KG1 (cell line): Measurements from ENCODE around the gene GRAMD2B.
"Not testable (repeated sequence)": the region's sequence is repeated elsewhere in the genome, so short reads cannot be mapped to it uniquely, and the experiment has no call there.

ENCODE experiments used
- DNase-seq: peaks from one replicate; lab custom pipeline; 2025; lab: John Stamatoyannopoulos, UW

Gene GRAMD2B

GRCh38 chr5:126410623-126411022 is 12.6 kb upstream of the GRAMD2B start:
- no peak for DNase-seq

- DNase-seq = no peak
Observed at GRCh38 chr5:126413856-126414255, 9.4 kb upstream of the GRAMD2B start.

GRCh38 chr5:126414874-126415502 is 8.2 kb upstream of the GRAMD2B start:
- DNase-seq = no peak

- no peak for DNase-seq
Observed at GRCh38 chr5:126415789-126416188, 7.4 kb upstream of the GRAMD2B start.

GRCh38 chr5:126416266-126416925 is 6.8 kb upstream of the GRAMD2B start:
- no peak for DNase-seq

- DNase-seq = no peak
Observed at GRCh38 chr5:126417178-126417577, 6.0 kb upstream of the GRAMD2B start.

- no peak for DNase-seq
Observed at GRCh38 chr5:126419102-126419501, 4.1 kb upstream of the GRAMD2B start.

GRCh38 chr5:126428421-126428820 is 5.2 kb downstream of the GRAMD2B start:
- DNase-seq = no peak

GRCh38 chr5:126430631-126431030 is 7.4 kb downstream of the GRAMD2B start:
- DNase-seq = no peak

GRCh38 chr5:126433701-126434100 is 10.5 kb downstream of the GRAMD2B start:
- no peak for DNase-seq

- no peak for DNase-seq
Observed at GRCh38 chr5:126435261-126435660, 12.1 kb downstream of the GRAMD2B start.

GRCh38 chr5:126435714-126436113 is 12.5 kb downstream of the GRAMD2B start:
- no peak for DNase-seq

- no peak for DNase-seq
Observed at GRCh38 chr5:126437721-126438120, 14.5 kb downstream of the GRAMD2B start.

GRCh38 chr5:126438267-126438666 is 15.1 kb downstream of the GRAMD2B start:
- DNase-seq = no peak

GRCh38 chr5:126438868-126439267 is 15.7 kb downstream of the GRAMD2B start:
- no peak for DNase-seq

GRCh38 chr5:126439724-126440123 is 16.5 kb downstream of the GRAMD2B start:
- not testable (repeated sequence) for DNase-seq

- DNase-seq = no peak
Observed at GRCh38 chr5:126441230-126441629, 18.0 kb downstream of the GRAMD2B start.

GRCh38 chr5:126443374-126443851 is 20.2 kb downstream of the GRAMD2B start:
- DNase-seq = no peak

GRCh38 chr5:126444137-126444536 is 20.9 kb downstream of the GRAMD2B start:
- no peak for DNase-seq

- DNase-seq = no peak
Observed at GRCh38 chr5:126445502-126446174, 22.4 kb downstream of the GRAMD2B start.

GRCh38 chr5:126446498-126447224 is 23.5 kb downstream of the GRAMD2B start:
- no peak for DNase-seq

GRCh38 chr5:126448720-126449119 is 25.5 kb downstream of the GRAMD2B start:
- no peak for DNase-seq
